ACC112 (cell line): ENCODE data around the gene SERPINA4.

Experiments
- H2AFZ ChIP-seq: fragments of 200-600 bp; sonication (generic); one replicate; pipeline ENCODE4 v1.6.0; 2017; ENCODE audit warnings: antibody characterized with exemption, low read length; ENCODE audit not compliant: unreplicated experiment
- H3K27ac ChIP-seq: fragments of 200-600 bp; sonication (generic); 2 replicates; pipeline ENCODE4 v1.5.1; 2014; ENCODE audit warnings: low read depth, mild to moderate bottlenecking, antibody characterized with exemption, low read length, moderate library complexity
- H3K27me3 ChIP-seq: fragments of 200-600 bp; sonication (generic); 2 replicates; pipeline ENCODE4 v1.6.1; 2014; ENCODE audit warnings: mild to moderate bottlenecking, antibody characterized with exemption, low read length, moderate library complexity, mixed read lengths; ENCODE audit not compliant: insufficient read depth
- H3K36me3 ChIP-seq: fragments of 200-600 bp; sonication (generic); 2 replicates; pipeline ENCODE4 v1.6.1; 2016; ENCODE audit warnings: mild to moderate bottlenecking, antibody characterized with exemption, low read length, moderate library complexity, mixed read lengths; ENCODE audit not compliant: insufficient read depth
- H3K4me1 ChIP-seq: fragments of 200-600 bp; sonication (generic); one replicate; pipeline ENCODE4 v1.6.1; 2016; ENCODE audit warnings: low read length, mixed read lengths; ENCODE audit not compliant: insufficient read depth, unreplicated experiment, control insufficient read depth
- H3K4me3 ChIP-seq: fragments of 200-600 bp; sonication (generic); 2 replicates; pipeline ENCODE4 v1.5.1; 2014; ENCODE audit warnings: mild to moderate bottlenecking, low read depth, low read length
- H3K79me2 ChIP-seq: fragments of 200-600 bp; sonication (generic); one replicate; pipeline ENCODE4 v1.6.0; 2016; ENCODE audit warnings: low read length; ENCODE audit not compliant: control insufficient read depth, unreplicated experiment, insufficient read depth

Gene SERPINA4

GRCh38 chr14:94543449-94544124, 17.7 kb upstream of the SERPINA4 start:
- H2AFZ ChIP-seq: no peak overlapping the region
- no peaks in the 10 kb centered on the region for H3K36me3 ChIP-seq
- no peaks in the 10 kb centered on the region for H3K79me2 ChIP-seq
- no peak overlapping the region for H3K27ac ChIP-seq
- peaks cover 26% of the 10 kb centered on the region for H3K4me1 ChIP-seq
- H3K27me3 ChIP-seq: no peaks in the 10 kb centered on the region
- no peak overlapping the region for H3K4me3 ChIP-seq

- no peak overlapping the region for H3K27ac ChIP-seq
- no peak overlapping the region for H3K4me3 ChIP-seq
Observed at GRCh38 chr14:94544726-94545125, 16.5 kb upstream of the SERPINA4 start.

GRCh38 chr14:94545131-94545841, 16.0 kb upstream of the SERPINA4 start:
- Histone ChIP-seq H3K27ac (no peak overlapping the region), H3K4me3 (no peak overlapping the region), H3K27me3 (no peaks in the 10 kb centered on the region), H3K36me3 (no peaks in the 10 kb centered on the region), H3K79me2 (no peaks in the 10 kb centered on the region), H2AFZ (no peak overlapping the region), H3K4me1 (peaks cover 17% of the 10 kb centered on the region)

More at GRCh38 chr14:94544726-94545125, 16.5 kb upstream of the SERPINA4 start:
- peaks cover 23% of the 10 kb centered on the region for H3K4me1 ChIP-seq
- no peaks in the 10 kb centered on the region for H3K36me3 ChIP-seq
- no peaks in the 10 kb centered on the region for H3K79me2 ChIP-seq
- no peak overlapping the region for H2AFZ ChIP-seq
- no peaks in the 10 kb centered on the region for H3K27me3 ChIP-seq

GRCh38 chr14:94547151-94547680, 14.0 kb upstream of the SERPINA4 start:
- Histone ChIP-seq H3K4me3 (no peak overlapping the region), H3K79me2 (no peaks in the 10 kb centered on the region), H3K36me3 (no peaks in the 10 kb centered on the region), H2AFZ (no peak overlapping the region), H3K27ac (no peak overlapping the region), H3K27me3 (no peaks in the 10 kb centered on the region), H3K4me1 (peaks cover 5% of the 10 kb centered on the region)

GRCh38 chr14:94547726-94548125, 13.5 kb upstream of the SERPINA4 start:
- no peaks in the 10 kb centered on the region for H3K79me2 ChIP-seq
- no peak overlapping the region for H3K4me3 ChIP-seq
- no peak overlapping the region for H2AFZ ChIP-seq
- no peak overlapping the region for H3K27ac ChIP-seq
- no peaks in the 10 kb centered on the region for H3K36me3 ChIP-seq
- H3K27me3 ChIP-seq: no peaks in the 10 kb centered on the region
- H3K4me1 ChIP-seq: peaks cover 1% of the 10 kb centered on the region

- Histone ChIP-seq H3K27me3 (no peaks in the 10 kb centered on the region), H3K4me3 (no peak overlapping the region), H3K4me1 (no peaks in the 10 kb centered on the region), H3K36me3 (no peaks in the 10 kb centered on the region), H3K79me2 (no peaks in the 10 kb centered on the region), H3K27ac (no peak overlapping the region), H2AFZ (no peak overlapping the region)
Observed at GRCh38 chr14:94548131-94548998, 12.9 kb upstream of the SERPINA4 start.

GRCh38 chr14:94548999-94549985, 11.9 kb upstream of the SERPINA4 start:
- no peak overlapping the region for H2AFZ ChIP-seq
- H3K27ac ChIP-seq: no peak overlapping the region
- no peaks in the 10 kb centered on the region for H3K27me3 ChIP-seq
- H3K79me2 ChIP-seq: no peaks in the 10 kb centered on the region
- H3K4me3 ChIP-seq: no peak overlapping the region
- no peaks in the 10 kb centered on the region for H3K36me3 ChIP-seq
- no peaks in the 10 kb centered on the region for H3K4me1 ChIP-seq

- Histone ChIP-seq H2AFZ (no peak overlapping the region), H3K4me3 (no peak overlapping the region), H3K27ac (no peak overlapping the region), H3K36me3 (no peaks in the 10 kb centered on the region), H3K79me2 (no peaks in the 10 kb centered on the region), H3K4me1 (no peaks in the 10 kb centered on the region), H3K27me3 (no peaks in the 10 kb centered on the region)
Observed at GRCh38 chr14:94550041-94550440, 11.2 kb upstream of the SERPINA4 start.

GRCh38 chr14:94555991-94556390, 5.3 kb upstream of the SERPINA4 start:
- Histone ChIP-seq H3K36me3 (no peaks in the 10 kb centered on the region), H3K79me2 (no peaks in the 10 kb centered on the region), H3K4me3 (no peak overlapping the region), H3K4me1 (no peaks in the 10 kb centered on the region), H2AFZ (no peak overlapping the region), H3K27ac (no peak overlapping the region), H3K27me3 (no peaks in the 10 kb centered on the region)

GRCh38 chr14:94557327-94557726, 3.9 kb upstream of the SERPINA4 start:
- Histone ChIP-seq H3K4me1 (no peaks in the 10 kb centered on the region), H3K36me3 (no peaks in the 10 kb centered on the region), H3K79me2 (no peaks in the 10 kb centered on the region), H3K27ac (no peak overlapping the region), H3K27me3 (no peaks in the 10 kb centered on the region), H3K4me3 (no peak overlapping the region), H2AFZ (no peak overlapping the region)
